Karpas-422 (cell line): ENCODE results near the gene FBXL5. TPM values are rescaled to one million over a fixed set of nuclear protein-coding genes. Genes with fewer than 3 reads are reported as not detected.

ENCODE experiments used
- DNase-seq: peaks from one replicate; pipeline ENCODE4 v3.0.0-alpha.2; 2015
- H2AFZ ChIP-seq: fragments of 200-600 bp; sonication (generic); 2 replicates; pipeline ENCODE4 v1.6.1; 2014; ENCODE audit warnings: antibody characterized with exemption, low read length, mixed read lengths
- H3K27ac ChIP-seq: fragments of 200-600 bp; sonication (generic); 2 replicates; pipeline ENCODE4 v1.5.1; 2014; ENCODE audit warnings: mild to moderate bottlenecking, low read length, moderate library complexity
- H3K27me3 ChIP-seq: fragments of 200-600 bp; sonication (generic); 2 replicates; pipeline ENCODE4 v1.6.1; 2014; ENCODE audit warnings: low read length, mixed read lengths
- H3K36me3 ChIP-seq: fragments of 200-600 bp; sonication (generic); 2 replicates; pipeline ENCODE4 v1.6.1; 2014; ENCODE audit warnings: low read length, mixed read lengths; ENCODE audit not compliant: insufficient read depth
- H3K4me1 ChIP-seq: fragments of 200-600 bp; sonication (generic); 2 replicates; pipeline ENCODE4 v1.6.1; 2014; ENCODE audit warnings: mild to moderate bottlenecking, low read length, mixed read lengths
- H3K4me2 ChIP-seq: fragments of 200-600 bp; sonication (generic); 2 replicates; pipeline ENCODE4 v1.6.1; 2014; ENCODE audit warnings: low read length, low read depth, mild to moderate bottlenecking; ENCODE audit not compliant: poor library complexity, severe bottlenecking
- H3K4me3 ChIP-seq: fragments of 200-600 bp; sonication (generic); 2 replicates; pipeline ENCODE4 v1.5.1; 2014; ENCODE audit warnings: mild to moderate bottlenecking, antibody characterized with exemption, low read length, mixed read lengths
- H3K79me2 ChIP-seq: fragments of 200-600 bp; sonication (generic); 2 replicates; pipeline ENCODE4 v1.6.1; 2014; ENCODE audit warnings: mild to moderate bottlenecking, low read length, mixed read lengths
- H3K9ac ChIP-seq: fragments of 200-600 bp; sonication (generic); 2 replicates; pipeline ENCODE4 v1.6.0; 2014; ENCODE audit warnings: low read length
- H3K9me2 ChIP-seq: fragments of 200-600 bp; sonication (generic), shearing (Covaris generic); replicated peaks from 2 replicates; pipeline ENCODE4 v1.6.0; 2014; ENCODE audit warnings: mild to moderate bottlenecking, low read length, moderate library complexity; ENCODE audit not compliant: insufficient read depth
- H3K9me3 ChIP-seq: fragments of 300-700, 200-600 bp; sonication (generic); 2 replicates; pipeline ENCODE4 v1.6.1; 2014; ENCODE audit warnings: low read length, mixed read lengths
- H4K20me1 ChIP-seq: fragments of 200-600 bp; sonication (generic); 2 replicates; pipeline ENCODE4 v1.6.1; 2014; ENCODE audit warnings: mild to moderate bottlenecking, antibody characterized with exemption, low read length, low read depth; ENCODE audit not compliant: insufficient read depth
- total RNA-seq: library from RNA; depleted of rRNA; stranded (reverse); fragments of >200 nt; shearing (Covaris generic); gene quantifications from 2 replicates; pipeline ENCODE4 v1.2.3, GENCODE V29; 2014; ENCODE audit warnings: low replicate concordance

FBXL5 gene
- total RNA-seq, 1 experiment from 2014 or later: 78.2 TPM

DNA sequence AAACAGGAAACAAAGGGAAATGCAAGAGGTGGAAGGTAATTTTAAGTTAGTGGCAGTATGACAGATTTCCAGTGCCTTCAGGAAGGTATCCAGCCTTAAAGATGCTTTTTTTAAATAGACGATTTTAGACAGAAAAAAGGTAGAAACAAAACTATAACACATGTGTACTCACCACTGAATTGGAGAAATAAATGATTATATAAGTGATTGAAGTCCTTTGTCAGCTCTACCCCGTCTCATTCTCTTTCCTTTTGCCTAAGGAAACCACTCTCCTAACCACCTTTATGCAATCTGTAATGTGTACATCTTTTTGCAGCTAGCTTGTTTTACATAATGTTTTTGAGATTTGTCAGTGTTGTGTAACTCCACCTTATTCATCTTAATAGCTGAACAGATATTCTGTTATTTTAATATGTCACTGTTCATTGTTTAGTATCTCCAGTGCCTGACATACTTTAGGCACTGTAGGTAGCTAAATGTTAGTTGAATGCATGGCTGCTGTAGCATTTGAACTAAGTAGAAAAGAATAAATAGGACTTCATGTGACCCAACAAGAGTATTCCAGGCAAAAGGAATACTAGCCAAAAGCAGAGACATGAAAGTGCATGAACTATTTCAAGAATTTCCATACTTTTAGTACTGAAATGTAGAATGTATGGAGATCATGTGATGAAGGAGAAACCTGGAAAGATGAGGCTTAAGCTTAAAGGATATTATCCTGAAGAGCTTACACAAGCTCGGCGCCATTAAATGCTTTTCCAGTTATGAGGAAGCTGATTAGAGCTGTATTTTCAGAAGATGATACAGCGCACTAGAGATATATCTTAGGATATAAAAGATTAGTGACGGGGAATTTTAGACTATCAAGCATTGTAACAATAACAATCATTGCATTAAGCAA lies 27.3 kb upstream of the FBXL5 start:
- Histone ChIP-seq H3K27ac (peak overlapping the region; percentile 86), H2AFZ (peak overlapping the region; percentile 85; the same call in 1 of the 2 replicates), H3K4me3 (peak overlapping the region; percentile 94), H3K4me2 (peak overlapping the region; percentile 71), H3K9me3 (no peaks in the 10 kb centered on the region), H3K27me3 (no peaks in the 10 kb centered on the region), H3K36me3 (peaks cover 22% of the 10 kb centered on the region; the same call in 1 of the 2 replicates), H4K20me1 (no peaks in the 10 kb centered on the region), H3K9me2 (no peaks in the 10 kb centered on the region), H3K9ac (peak overlapping the region; percentile 93), H3K79me2 (peaks cover 65% of the 10 kb centered on the region), H3K4me1 (peaks cover 44% of the 10 kb centered on the region)
- DNase-seq: no peak

DNA sequence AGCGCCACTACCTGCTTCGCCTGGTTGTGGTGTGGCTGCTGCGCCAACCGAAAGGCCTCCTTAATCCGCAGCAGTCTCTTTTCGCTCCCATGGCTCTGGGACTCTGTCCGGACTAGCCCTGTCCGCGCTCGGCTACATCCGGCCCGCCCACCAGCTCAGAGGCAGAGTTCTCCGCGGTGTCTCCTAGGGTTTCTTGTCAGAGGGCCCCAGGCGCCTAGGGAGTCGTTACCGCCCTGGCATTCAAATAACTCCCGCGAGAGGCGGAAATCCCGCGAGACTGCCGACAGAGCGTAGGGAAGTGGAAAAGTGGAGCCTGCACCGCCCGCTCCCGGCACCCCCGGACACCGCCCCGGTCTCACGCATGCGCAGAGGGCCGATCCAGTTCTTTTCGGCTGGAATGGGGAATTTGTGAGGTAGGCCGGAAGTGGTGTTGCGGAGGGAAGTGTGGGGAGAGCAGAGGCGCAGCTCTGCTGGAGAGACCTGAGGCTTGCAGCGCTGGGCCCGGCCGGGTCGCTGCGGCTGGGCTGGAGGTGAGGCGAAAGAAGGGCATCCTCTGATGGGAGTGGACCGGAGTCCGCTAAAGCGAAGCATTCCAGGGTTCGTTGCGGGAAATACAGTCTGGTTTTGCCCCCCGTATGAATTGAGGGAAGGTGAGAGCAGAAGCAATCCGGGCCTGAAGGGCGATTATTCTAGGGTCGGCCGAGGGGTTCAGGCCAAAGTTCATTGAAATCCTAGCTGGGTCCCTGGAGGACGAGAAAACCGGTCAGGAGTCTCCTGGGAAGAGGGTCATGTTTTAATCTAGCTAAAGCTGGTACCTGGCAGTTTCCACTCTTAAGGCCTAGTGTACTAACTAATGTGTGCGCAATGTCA lies 26.4 kb upstream of the FBXL5 start, which contains the start of gene FAM200B:
TSS of gene FAM200B (plus strand) at position 456 of the 870 bp plus-strand sequence. CDS start 5,151 bp downstream, outside the sequence.
- H3K4me1 ChIP-seq: peaks cover 51% of the 10 kb centered on the region
- H3K4me2 ChIP-seq: peak within 1 kb of the TSS; percentile 71
- H2AFZ ChIP-seq: peak within 1 kb of the TSS; percentile 85; the same call in 1 of the 2 replicates
- no peaks in the 10 kb centered on the region for H3K9me2 ChIP-seq
- peak; percentile 99 for DNase-seq
- peak within 1 kb of the TSS; percentile 93 for H3K9ac ChIP-seq
- no peaks in the 10 kb centered on the region for H3K9me3 ChIP-seq
- no peaks in the 10 kb centered on the region for H4K20me1 ChIP-seq
- peak within 1 kb of the TSS; percentile 86 for H3K27ac ChIP-seq
- peak within 1 kb of the TSS; percentile 94 for H3K4me3 ChIP-seq
- H3K36me3 ChIP-seq: peaks cover 15% of the 10 kb centered on the region; the same call in 1 of the 2 replicates
- peaks cover 74% of the 10 kb centered on the region for H3K79me2 ChIP-seq
- no peaks in the 10 kb centered on the region for H3K27me3 ChIP-seq

DNA sequence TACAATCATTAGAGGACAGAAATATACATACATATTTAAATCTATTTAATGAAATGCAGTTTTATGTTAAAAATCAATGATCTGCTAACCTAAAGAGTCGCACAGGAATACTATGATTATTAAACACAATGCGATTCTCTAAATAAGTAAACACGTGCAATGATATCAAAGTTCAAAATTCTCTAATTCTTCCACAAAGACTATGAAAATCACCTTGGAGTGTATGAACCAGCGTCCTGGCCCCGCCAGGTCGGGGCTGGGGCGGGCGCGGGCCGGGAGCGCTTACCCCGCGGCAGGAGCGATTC lies 25.9 kb upstream of the FBXL5 start:
- H2AFZ ChIP-seq: peak overlapping the region; percentile 31; the same call in 1 of the 2 replicates

DNA sequence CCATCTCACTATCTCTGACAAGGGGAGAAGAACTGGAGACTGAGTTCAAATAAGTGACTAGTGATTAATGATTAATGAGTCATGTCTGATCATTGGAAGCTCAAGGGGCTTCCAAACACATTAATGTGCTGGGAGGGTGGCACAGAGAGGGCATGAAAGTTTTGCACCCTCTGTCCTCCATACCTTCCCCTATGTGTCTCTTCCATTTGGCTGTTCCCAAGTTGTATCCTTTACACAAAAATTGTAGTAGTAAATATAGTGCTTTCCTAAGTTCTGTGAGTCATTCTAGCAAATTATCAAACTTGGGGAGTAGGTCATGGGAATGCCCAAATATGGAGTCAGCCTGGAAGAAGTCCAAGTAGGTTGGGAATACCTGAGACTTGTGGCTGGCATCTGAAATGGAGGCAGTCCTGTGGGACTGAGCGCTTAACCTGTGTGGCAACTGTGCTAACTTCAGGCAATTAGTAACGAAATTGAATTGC lies 22.4 kb upstream of the FBXL5 start:
- Histone ChIP-seq H3K27me3 (no peaks in the 10 kb centered on the region), H3K9me2 (no peaks in the 10 kb centered on the region), H3K9ac (no peak overlapping the region), H3K36me3 (no peaks in the 10 kb centered on the region), H3K27ac (0 out of 2 replicates have a peak overlapping the region, but pooled peaks have one; percentile 41), H3K4me1 (peaks cover 66% of the 10 kb centered on the region), H3K4me3 (no peak overlapping the region), H3K4me2 (peak overlapping the region; percentile 22), H4K20me1 (no peaks in the 10 kb centered on the region), H3K9me3 (no peaks in the 10 kb centered on the region), H2AFZ (no peak overlapping the region), H3K79me2 (peaks cover 92% of the 10 kb centered on the region)
- no peak for DNase-seq

More for the DNA sequence above, 25.9 kb upstream of the FBXL5 start:
- no peaks in the 10 kb centered on the region for H3K27me3 ChIP-seq
- peak overlapping the region; percentile 86 for H3K27ac ChIP-seq
- peaks cover 57% of the 10 kb centered on the region for H3K4me1 ChIP-seq
- H3K4me3 ChIP-seq: peak overlapping the region; percentile 94
- H3K36me3 ChIP-seq: peaks cover 9% of the 10 kb centered on the region; the same call in 1 of the 2 replicates
- peaks cover 80% of the 10 kb centered on the region for H3K79me2 ChIP-seq
- H3K9me3 ChIP-seq: no peaks in the 10 kb centered on the region
- DNase-seq: no peak
- peak overlapping the region; percentile 71 for H3K4me2 ChIP-seq
- peak overlapping the region; percentile 93 for H3K9ac ChIP-seq
- H4K20me1 ChIP-seq: no peaks in the 10 kb centered on the region
- H3K9me2 ChIP-seq: no peaks in the 10 kb centered on the region

DNA sequence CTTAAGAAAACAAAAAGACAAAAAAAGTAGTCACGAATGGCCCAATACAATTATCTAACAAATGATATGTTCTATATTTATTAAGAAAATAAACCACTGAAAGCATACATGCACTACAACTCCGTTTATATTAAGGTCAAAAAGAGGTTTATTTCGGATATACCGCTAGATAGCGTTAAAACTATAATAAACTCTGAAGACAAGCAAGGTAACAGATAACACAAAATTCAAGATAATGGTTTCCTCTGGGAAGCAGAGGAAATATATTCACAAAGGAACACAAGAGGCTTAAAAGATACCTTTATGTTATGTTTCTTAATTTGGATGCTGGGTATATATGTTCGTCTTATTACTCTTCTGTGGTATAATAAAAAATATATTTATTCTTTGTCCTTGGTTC lies 21.7 kb upstream of the FBXL5 start:
- Histone ChIP-seq H3K4me3 (no peak overlapping the region), H3K36me3 (no peaks in the 10 kb centered on the region), H3K4me1 (peaks cover 62% of the 10 kb centered on the region), H3K27ac (peak overlapping the region; percentile 85), H3K9ac (no peak overlapping the region), H3K9me2 (no peaks in the 10 kb centered on the region), H3K4me2 (no peak overlapping the region), H2AFZ (no peak overlapping the region), H3K9me3 (no peaks in the 10 kb centered on the region), H3K27me3 (no peaks in the 10 kb centered on the region), H3K79me2 (peaks cover 91% of the 10 kb centered on the region), H4K20me1 (no peaks in the 10 kb centered on the region)
- peak; percentile 35 for DNase-seq

DNA sequence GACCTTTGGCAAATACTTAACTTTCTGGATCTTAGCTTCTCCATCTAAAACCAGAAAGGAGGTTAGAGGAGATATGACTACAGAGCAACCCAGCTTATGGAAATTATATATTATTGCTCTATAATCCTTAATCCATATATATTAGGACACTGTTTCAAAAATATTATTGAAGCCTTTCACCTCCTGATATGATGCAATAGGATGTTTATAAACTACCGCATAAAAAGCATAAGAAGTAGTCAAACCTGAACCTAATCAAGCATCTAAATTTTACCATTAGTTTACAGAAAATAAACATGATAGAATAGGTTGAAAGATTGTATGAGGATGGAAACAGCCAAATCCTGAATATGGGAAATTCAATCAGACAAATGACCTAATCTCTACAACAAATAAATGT lies 20.9 kb upstream of the FBXL5 start:
- peak overlapping the region; percentile 85 for H3K27ac ChIP-seq
- no peaks in the 10 kb centered on the region for H3K27me3 ChIP-seq
- H3K9ac ChIP-seq: no peak overlapping the region
- H3K79me2 ChIP-seq: peaks cover 96% of the 10 kb centered on the region
- H3K9me3 ChIP-seq: no peaks in the 10 kb centered on the region
- no peak for DNase-seq
- H3K4me2 ChIP-seq: peak overlapping the region; percentile 74
- no peaks in the 10 kb centered on the region for H4K20me1 ChIP-seq
- no peaks in the 10 kb centered on the region for H3K36me3 ChIP-seq
- H3K9me2 ChIP-seq: no peaks in the 10 kb centered on the region
- peaks cover 62% of the 10 kb centered on the region for H3K4me1 ChIP-seq
- no peak overlapping the region for H3K4me3 ChIP-seq
- H2AFZ ChIP-seq: no peak overlapping the region

DNA sequence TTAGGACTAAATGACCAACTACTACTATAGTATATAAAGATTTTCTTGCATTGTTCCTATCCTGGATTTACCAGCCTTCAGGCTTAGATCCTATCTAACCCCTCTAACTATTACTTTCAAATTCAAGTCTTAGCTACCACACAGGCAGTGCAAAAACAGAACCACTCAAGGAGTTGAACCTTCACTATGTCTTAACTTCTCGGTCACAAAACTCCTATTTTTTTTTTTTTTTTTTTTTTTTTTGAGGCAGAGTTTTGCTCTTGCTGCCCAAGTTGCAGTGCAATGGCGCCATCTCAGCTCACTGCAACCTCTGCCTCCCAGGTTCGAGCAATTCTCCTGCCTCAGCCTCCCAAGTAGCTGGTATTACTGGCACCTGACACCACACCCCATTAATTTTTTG lies 20.2 kb upstream of the FBXL5 start:
- H3K4me3 ChIP-seq: no peak overlapping the region; the same call in none of the 2 replicates
- H3K27me3 ChIP-seq: no peaks in the 10 kb centered on the region
- H3K9ac ChIP-seq: peak overlapping the region; percentile 49; the same call in 1 of the 2 replicates
- no peak overlapping the region for H2AFZ ChIP-seq
- peaks cover 91% of the 10 kb centered on the region for H3K79me2 ChIP-seq
- DNase-seq: peak; percentile 78
- no peaks in the 10 kb centered on the region for H3K36me3 ChIP-seq
- H3K4me1 ChIP-seq: peaks cover 60% of the 10 kb centered on the region
- H4K20me1 ChIP-seq: no peaks in the 10 kb centered on the region
- H3K4me2 ChIP-seq: peak overlapping the region; percentile 74
- H3K9me2 ChIP-seq: no peaks in the 10 kb centered on the region
- peak overlapping the region; percentile 85 for H3K27ac ChIP-seq
- no peaks in the 10 kb centered on the region for H3K9me3 ChIP-seq
